ENCODE data around the gene ATP13A5. TPM values are rescaled to one million over a fixed set of nuclear protein-coding genes. Genes with fewer than 3 reads are reported as not detected.

Gene ATP13A5
- total RNA-seq, 1 donor from 2014 or later, result not detected

- no peak for DNase-seq (ENCODE audit: low read depth)
- H3K4me3 ChIP-seq (ENCODE audit: low read depth, low read length), result no peak overlapping the region
- TF ChIP-seq CTCF (conservative IDR thresholded peaks at IDR 0.05; ENCODE audit: low read depth, low read length), result no peak
Observed at GRCh38 chr3:193225302-193226125, 153.0 kb downstream of the ATP13A5 start.

Other genes starting within 250 kb of the ATP13A5 start
- gene PLAAT1, start 137.5 kb downstream of the ATP13A5 start, total RNA-seq, result 2.1 and 4.8 TPM in 2 replicates
- not detected in 2 replicates for gene ATP13A4, start 176.1 kb upstream of the ATP13A5 start, total RNA-seq
- 41.1 and 59.0 TPM in 2 replicates for gene OPA1, start 214.5 kb upstream of the ATP13A5 start, total RNA-seq

All from epithelial cell of proximal tubule (primary cell).